Sigmoid colon (tissue), 4 donors: ENCODE measurements around the gene SIRT2.

Experiments used
- CTCF ChIP-seq, 4 experiments: fragments of 450-650 bp in 3 of 4; fragments of 200-600 bp in 1 of 4; IDR thresholded peaks; one replicate each; pipeline ENCODE4 v1.5.1; 2016 to 2019; ENCODE audit warnings: antibody characterized with exemption in 4 of 4, mild to moderate bottlenecking in 3 of 4, moderate library complexity in 2 of 4
- EP300 ChIP-seq, 4 donors: sonication (generic); formaldehyde crosslinking; IDR thresholded peaks; one replicate each; pipeline ENCODE4 v1.6.1; 2017; ENCODE audit warnings: antibody characterized with exemption in 4 of 4
- POLR2A ChIP-seq, 2 donors: fragments of 450-650 bp; IDR thresholded peaks; one replicate each; pipeline ENCODE4 v1.6.1; 2016; ENCODE audit warnings: antibody characterized with exemption in 2 of 2, mild to moderate bottlenecking in 2 of 2, moderate library complexity in 2 of 2
- POLR2AphosphoS5 ChIP-seq, 4 donors: sonication (generic); formaldehyde crosslinking; IDR thresholded peaks; one replicate each; pipeline ENCODE4 v1.6.1; 2017; ENCODE audit warnings: antibody characterized with exemption in 4 of 4

GRCh38 chr19:38849147-38849859 is 50.1 kb downstream of the SIRT2 start:
- TF ChIP-seq CTCF (IDR thresholded peaks at IDR 0.05) (no peak), POLR2AphosphoS5 (IDR thresholded peaks at IDR 0.05) (peak in 2 of 4 donors; percentile 27 to 73), EP300 (IDR thresholded peaks at IDR 0.05) (peak in 1 of 4 donors; percentile 85), POLR2A (IDR thresholded peaks at IDR 0.05) (no peak)
